Sigmoid colon (tissue), 7 donors: Measurements from ENCODE around the gene DBNDD1. TPM values are rescaled to one million over a fixed set of nuclear protein-coding genes. Genes with fewer than 3 reads are reported as not detected.

Experiments
- DNase-seq: peaks from one replicate; pipeline ENCODE4 v3.0.0-alpha.2; 2019
- H3K27ac ChIP-seq, 4 donors: fragments of 200-600 bp; sonication (generic); one replicate each; pipeline ENCODE4 v1.5.1; 2016 to 2019; ENCODE audit warnings: mild to moderate bottlenecking in 1 of 4
- H3K27me3 ChIP-seq, 3 donors: fragments of 200-600 bp; sonication (generic); one replicate each; pipeline ENCODE4 v1.5.1; 2019; ENCODE audit warnings: mild to moderate bottlenecking in 1 of 3
- H3K36me3 ChIP-seq, 4 donors: fragments of 200-600 bp; sonication (generic); one replicate each; pipeline ENCODE4 v1.5.1; 2016 to 2019
- H3K4me1 ChIP-seq, 4 donors: fragments of 200-600 bp; sonication (generic); one replicate each; pipeline ENCODE4 v1.5.1; 2017 to 2019
- H3K4me3 ChIP-seq, 4 donors: fragments of 200-600 bp; sonication (generic); one replicate each; pipeline ENCODE4 v1.5.1; 2017 to 2019; ENCODE audit warnings: mild to moderate bottlenecking in 2 of 4, moderate library complexity in 1 of 4
- H3K9me3 ChIP-seq, 4 donors: fragments of 200-600 bp in 3 of 4; sonication (generic) in 3 of 4; one replicate each; pipeline versions ENCODE4 v1.5.1 to v1.6.1; 2013 to 2019
- CTCF ChIP-seq, 4 experiments: fragments of 450-650 bp in 3 of 4; fragments of 200-600 bp in 1 of 4; IDR thresholded peaks; one replicate each; pipeline ENCODE4 v1.5.1; 2016 to 2019; ENCODE audit warnings: antibody characterized with exemption in 4 of 4, mild to moderate bottlenecking in 3 of 4, moderate library complexity in 2 of 4
- EP300 ChIP-seq, 4 donors: sonication (generic); formaldehyde crosslinking; IDR thresholded peaks; one replicate each; pipeline ENCODE4 v1.6.1; 2017; ENCODE audit warnings: antibody characterized with exemption in 4 of 4
- POLR2A ChIP-seq, 2 donors: fragments of 450-650 bp; IDR thresholded peaks; one replicate each; pipeline ENCODE4 v1.6.1; 2016; ENCODE audit warnings: antibody characterized with exemption in 2 of 2, mild to moderate bottlenecking in 2 of 2, moderate library complexity in 2 of 2
- POLR2AphosphoS5 ChIP-seq, 4 donors: sonication (generic); formaldehyde crosslinking; IDR thresholded peaks; one replicate each; pipeline ENCODE4 v1.6.1; 2017; ENCODE audit warnings: antibody characterized with exemption in 4 of 4
- WGBS, 2 donors: extraction: QIAGEN DNeasy Blood & Tissue Kit; methylation state at CpG; one replicate each; pipeline ENCODE4 v1.1.7; 2013; 5-methylcytosine and 5-hydroxymethylcytosine counted together
- intact Hi-C: fragments of 100-400 bp; cut with DNase I; formaldehyde crosslinking; loops from one replicate; pipeline ENCODE4 v1.15.1; 2023
- polyA plus RNA-seq, 3 donors: library from polyadenylated mRNA; stranded (reverse); fragments of 200-250 nt; gene quantifications; one replicate each; pipeline ENCODE4 v1.2.3, GENCODE V29; 2013
- total RNA-seq, 4 donors: library from RNA; depleted of rRNA; stranded (reverse); fragments of >200 nt; gene quantifications; one replicate each; pipeline ENCODE4 v1.1.0, GENCODE V29; 2016
- donor health status: healthy with polysubstance abuse.
- donor health status: Bipolar disorder and iron deficiency.
- donor health status: healthy.

DBNDD1 gene
- total and polyA plus RNA-seq, 7 donors: 1.4 to 5.0 (median 3.3) TPM; not detected in 1

- 86 to 89% methylated on average over 11 of the region's 11 CpGs for WGBS, 2 donors
- no peaks in the 10 kb centered on the region for H3K4me1 ChIP-seq
- no peak for DNase-seq
- H3K4me3 ChIP-seq: no peak overlapping the region
- H3K9me3 ChIP-seq: no peaks in the 10 kb centered on the region
- H3K27me3 ChIP-seq: no peaks in the 10 kb centered on the region
- TF ChIP-seq EP300 (IDR thresholded peaks at IDR 0.05) (no peak), POLR2A (IDR thresholded peaks at IDR 0.05) (no peak), POLR2AphosphoS5 (IDR thresholded peaks at IDR 0.05) (no peak), CTCF (IDR thresholded peaks at IDR 0.05) (no peak)
- H3K36me3 ChIP-seq: peaks cover 0 to 12% (median 4%) of the 10 kb centered on the region in 4 donors
- no peak overlapping the region for H3K27ac ChIP-seq
- intact Hi-C loops: no loop called here
Measured at GRCh38 chr16:90004577-90004976, 14.7 kb downstream of the DBNDD1 start.

- intact Hi-C loops: no loop called here
- TF ChIP-seq POLR2A (IDR thresholded peaks at IDR 0.05) (no peak), CTCF (IDR thresholded peaks at IDR 0.05) (no peak), POLR2AphosphoS5 (IDR thresholded peaks at IDR 0.05) (no peak), EP300 (IDR thresholded peaks at IDR 0.05) (no peak)
- H3K27me3 ChIP-seq: no peaks in the 10 kb centered on the region
- H3K27ac ChIP-seq: no peak overlapping the region
- peaks cover 0 to 20% (median 7%) of the 10 kb centered on the region in 4 donors for H3K36me3 ChIP-seq
- WGBS, 2 donors: 83 to 85% methylated on average over 7 of the region's 7 CpGs
- no peaks in the 10 kb centered on the region for H3K9me3 ChIP-seq
- no peak overlapping the region for H3K4me3 ChIP-seq
- no peak for DNase-seq
- H3K4me1 ChIP-seq: no peaks in the 10 kb centered on the region
Measured at GRCh38 chr16:90002759-90003158, 16.5 kb downstream of the DBNDD1 start.

GRCh38 chr16:90001761-90002503 is 17.3 kb downstream of the DBNDD1 start:
- Histone ChIP-seq H3K27ac (no peak overlapping the region), H3K9me3 (no peaks in the 10 kb centered on the region), H3K27me3 (no peaks in the 10 kb centered on the region), H3K36me3 (peaks cover 0 to 20% (median 7%) of the 10 kb centered on the region in 4 donors), H3K4me1 (no peaks in the 10 kb centered on the region), H3K4me3 (no peak overlapping the region)
- DNase-seq: no peak
- TF ChIP-seq CTCF (IDR thresholded peaks at IDR 0.05) (no peak), EP300 (IDR thresholded peaks at IDR 0.05) (no peak), POLR2AphosphoS5 (IDR thresholded peaks at IDR 0.05) (no peak), POLR2A (IDR thresholded peaks at IDR 0.05) (no peak)
- WGBS, 2 donors: 90 to 91% methylated on average over 20 of the region's 20 CpGs
- intact Hi-C loops: no loop called here

GRCh38 chr16:90000733-90001427 is 18.4 kb downstream of the DBNDD1 start:
- TF ChIP-seq EP300 (IDR thresholded peaks at IDR 0.05) (no peak), POLR2AphosphoS5 (IDR thresholded peaks at IDR 0.05) (no peak), POLR2A (IDR thresholded peaks at IDR 0.05) (no peak), CTCF (IDR thresholded peaks at IDR 0.05) (no peak)
- peaks cover 0 to 27% (median 7%) of the 10 kb centered on the region in 4 donors for H3K36me3 ChIP-seq
- intact Hi-C loops: no loop called here
- no peaks in the 10 kb centered on the region for H3K4me1 ChIP-seq
- no peak overlapping the region for H3K27ac ChIP-seq
- no peaks in the 10 kb centered on the region for H3K27me3 ChIP-seq
- no peak overlapping the region for H3K4me3 ChIP-seq
- no peaks in the 10 kb centered on the region for H3K9me3 ChIP-seq
- DNase-seq: no peak
- 89 to 90% methylated on average over 19 of the region's 19 CpGs for WGBS, 2 donors
